ENCODE measurements around the gene GATA3. TPM values are rescaled to one million over a fixed set of nuclear protein-coding genes. Genes with fewer than 3 reads are reported as not detected.

GATA3 gene
- total RNA-seq, 2 donors from 2014 or later: 7.6 to 10.9 TPM

DNA sequence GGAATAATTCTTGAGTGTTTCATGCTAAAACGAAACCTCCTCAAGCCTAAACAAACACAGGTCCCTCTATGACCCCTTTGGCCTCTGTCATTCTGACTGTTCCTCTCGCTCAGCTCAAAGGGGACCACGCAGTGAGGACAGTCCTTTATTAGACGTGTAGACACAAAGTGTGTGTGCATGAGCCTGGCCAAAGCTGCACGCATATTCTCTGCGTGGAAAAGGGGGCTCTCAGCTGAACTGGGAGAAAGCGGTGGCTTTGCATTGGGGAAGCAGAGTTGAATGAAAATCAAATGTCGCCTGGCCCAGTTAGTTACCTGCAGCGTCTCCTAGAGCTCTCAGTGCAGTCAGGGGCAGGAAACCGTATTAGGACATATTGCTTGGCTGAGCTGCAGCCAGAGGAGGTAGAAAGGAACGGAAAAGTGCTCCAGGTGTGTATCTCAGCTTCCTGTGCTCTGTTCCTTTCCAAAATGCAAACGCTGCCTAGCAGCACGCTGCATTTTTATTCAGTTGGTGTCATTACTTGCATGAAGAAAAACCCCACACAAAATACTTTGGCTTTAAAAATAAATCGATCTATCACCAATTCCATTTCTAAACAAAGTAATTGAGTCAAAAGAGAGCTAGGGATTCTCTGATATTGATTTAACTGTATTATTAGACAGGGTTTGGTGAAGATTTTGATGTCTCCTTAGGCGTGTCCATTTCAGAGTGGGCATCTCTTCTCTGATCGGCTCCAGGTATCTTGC, 4.9 kb downstream of the GATA3 start:
- peaks cover 0 to 2% of the 10 kb centered on the region in 2 donors for H3K27me3 Mint-ChIP-seq
- DNase-seq (ENCODE audit: low spot score): no peak

GRCh38 chr10:8060010-8060703, 5.7 kb downstream of the GATA3 start:
- Mint-ChIP-seq H3K27ac (peak overlapping the region; percentile 88 to 91), H3K4me3 (peak overlapping the region; percentile 70), H3K36me3 (peaks cover 13% of the 10 kb centered on the region), H3K4me1 (ENCODE audit: low read depth in 2 of 2) (peaks cover 63 to 68% of the 10 kb centered on the region in 2 donors), H3K27me3 (peaks cover 0 to 2% of the 10 kb centered on the region in 2 donors), H3K9me3 (no peaks in the 10 kb centered on the region)
- ATAC-seq (peak; percentile 57 to 60), DNase-seq (ENCODE audit: low spot score) (no peak)

More for the DNA sequence above, 4.9 kb downstream of the GATA3 start:
- H3K9me3 Mint-ChIP-seq: no peaks in the 10 kb centered on the region
- peak overlapping the region; percentile 70 for H3K4me3 Mint-ChIP-seq
- peaks cover 10% of the 10 kb centered on the region for H3K36me3 Mint-ChIP-seq
- peaks cover 62 to 67% of the 10 kb centered on the region in 2 donors for H3K4me1 Mint-ChIP-seq (ENCODE audit: low read depth in 2 of 2)
- ATAC-seq: no peak
- peak overlapping the region; percentile 88 to 91 for H3K27ac Mint-ChIP-seq

DNA sequence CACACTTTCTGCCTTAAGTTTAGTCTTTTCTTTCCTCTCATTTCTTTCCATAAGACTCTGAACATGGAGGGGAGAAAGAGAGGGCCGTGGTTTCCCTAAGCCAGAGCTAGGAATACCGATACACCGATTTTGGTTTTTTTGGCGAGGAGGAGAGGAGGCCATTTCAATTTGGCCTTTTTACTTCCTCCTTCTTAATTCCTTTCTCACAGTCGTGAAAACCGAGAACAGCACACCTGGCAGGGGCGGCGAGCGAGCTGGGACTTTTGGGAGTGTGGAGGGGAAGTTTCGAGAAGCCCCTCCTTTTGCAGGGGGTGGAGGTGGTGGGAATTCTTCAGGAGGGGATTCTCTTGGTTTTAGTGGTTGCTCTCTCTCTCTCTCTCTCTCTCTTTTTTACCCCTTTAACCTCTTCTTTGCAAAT, 6.2 kb downstream of the GATA3 start:
- ATAC-seq (no peak), DNase-seq (ENCODE audit: low spot score) (no peak)
- Mint-ChIP-seq H3K4me3 (peak overlapping the region; percentile 70), H3K36me3 (peaks cover 16% of the 10 kb centered on the region), H3K27me3 (peaks cover 0 to 2% of the 10 kb centered on the region in 2 donors), H3K9me3 (no peaks in the 10 kb centered on the region), H3K4me1 (ENCODE audit: low read depth in 2 of 2) (peaks cover 66 to 72% of the 10 kb centered on the region in 2 donors), H3K27ac (peak overlapping the region; percentile 88 to 91)

GRCh38 chr10:8061274-8062211, 7.1 kb downstream of the GATA3 start:
- H3K4me1 Mint-ChIP-seq (ENCODE audit: low read depth in 2 of 2): peaks cover 70 to 78% of the 10 kb centered on the region in 2 donors
- peak; percentile 59 to 66 for ATAC-seq
- H3K27me3 Mint-ChIP-seq: peaks cover 0 to 2% of the 10 kb centered on the region in 2 donors
- DNase-seq (ENCODE audit: low spot score): peak; percentile 80
- H3K4me3 Mint-ChIP-seq: peak overlapping the region; percentile 70
- H3K36me3 Mint-ChIP-seq: peaks cover 24% of the 10 kb centered on the region
- H3K27ac Mint-ChIP-seq: peak overlapping the region; percentile 88 to 91
- H3K9me3 Mint-ChIP-seq: no peaks in the 10 kb centered on the region

DNA sequence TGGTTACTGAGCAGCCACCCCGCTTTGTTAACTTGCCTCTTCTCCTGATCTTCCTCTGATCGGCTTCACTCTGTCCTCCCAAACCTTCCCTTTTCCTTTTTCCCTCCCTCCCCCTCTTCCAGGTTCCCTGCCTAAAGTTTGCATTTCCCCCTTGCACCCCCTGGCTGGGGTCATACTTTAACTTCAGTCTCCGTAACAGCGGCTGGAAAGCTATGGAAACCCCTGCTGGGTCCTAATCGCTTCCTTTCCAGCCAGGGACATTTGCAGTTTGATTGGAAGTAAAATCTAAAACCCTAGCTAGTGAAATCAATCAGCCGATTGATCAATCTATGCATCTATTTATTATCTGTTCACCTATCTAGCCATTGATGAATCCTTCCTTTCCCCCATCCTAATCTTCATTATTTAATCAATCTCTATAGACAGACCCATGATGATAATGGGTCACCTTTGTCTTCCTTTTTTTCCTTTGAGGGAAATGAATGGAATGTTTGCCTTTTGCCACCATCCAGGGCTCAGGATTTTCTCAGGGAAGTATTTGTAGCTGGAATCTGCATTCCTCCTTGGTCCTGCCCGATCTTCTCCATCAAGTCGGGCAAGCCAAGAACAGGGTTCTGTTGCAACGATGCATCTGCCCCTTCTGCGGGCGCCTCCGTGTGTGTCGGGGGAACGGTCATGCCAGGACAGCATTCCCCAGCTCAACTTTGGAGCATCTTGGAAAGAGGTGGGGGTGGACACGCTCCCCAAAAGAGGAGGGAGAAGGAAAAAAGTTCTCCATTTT, 8.8 kb downstream of the GATA3 start:
- Mint-ChIP-seq H3K27me3 (peaks cover 0 to 2% of the 10 kb centered on the region in 2 donors), H3K27ac (peak overlapping the region; percentile 88 to 91), H3K9me3 (no peaks in the 10 kb centered on the region), H3K4me3 (peak overlapping the region; percentile 70), H3K36me3 (peaks cover 33% of the 10 kb centered on the region), H3K4me1 (ENCODE audit: low read depth in 2 of 2) (peaks cover 70 to 71% of the 10 kb centered on the region in 2 donors)
- DNase-seq (ENCODE audit: low spot score): no peak
- no peak for ATAC-seq

- Mint-ChIP-seq H3K27me3 (peaks cover 0 to 2% of the 10 kb centered on the region in 2 donors), H3K4me3 (peak overlapping the region; percentile 70), H3K4me1 (ENCODE audit: low read depth in 2 of 2) (peaks cover 71 to 73% of the 10 kb centered on the region in 2 donors), H3K27ac (peak overlapping the region; percentile 60 to 88), H3K36me3 (peaks cover 35% of the 10 kb centered on the region), H3K9me3 (no peaks in the 10 kb centered on the region)
- ATAC-seq (no peak), DNase-seq (ENCODE audit: low spot score) (no peak)
Measured at GRCh38 chr10:8063935-8064334, 9.4 kb downstream of the GATA3 start.

- Mint-ChIP-seq H3K9me3 (no peaks in the 10 kb centered on the region), H3K4me1 (ENCODE audit: low read depth in 2 of 2) (peaks cover 71 to 73% of the 10 kb centered on the region in 2 donors), H3K36me3 (peaks cover 40% of the 10 kb centered on the region), H3K27me3 (peaks cover 0 to 2% of the 10 kb centered on the region in 2 donors), H3K4me3 (no peak overlapping the region), H3K27ac (peak overlapping the region in 1 of 2 donors; percentile 60)
- DNase-seq (ENCODE audit: low spot score) (no peak), ATAC-seq (no peak)
Measured at GRCh38 chr10:8064436-8064835, 9.9 kb downstream of the GATA3 start.

DNA sequence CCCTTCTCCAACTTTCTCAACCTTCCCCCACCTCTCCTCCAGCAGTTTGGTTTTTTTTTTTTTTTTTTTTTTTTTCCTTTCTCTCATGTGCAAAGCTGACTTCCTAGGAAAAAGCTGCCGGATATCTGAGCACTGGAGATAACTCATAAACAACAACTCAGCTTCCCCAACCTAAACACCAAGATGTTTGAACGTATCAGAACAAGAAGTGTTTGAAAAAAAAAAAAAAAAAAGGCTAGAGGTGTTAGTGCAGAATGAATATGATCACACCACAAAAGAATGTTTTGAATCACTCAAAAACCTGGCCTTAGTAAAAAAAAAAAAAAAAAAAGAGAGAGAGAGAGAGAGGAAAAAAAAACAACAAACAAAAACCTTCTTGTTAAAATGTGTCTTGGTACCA, 11.2 kb downstream of the GATA3 start:
- H3K36me3 Mint-ChIP-seq: peaks cover 48% of the 10 kb centered on the region
- peak overlapping the region; percentile 69 for H3K4me3 Mint-ChIP-seq
- peak overlapping the region; percentile 81 to 93 for H3K27ac Mint-ChIP-seq
- peaks cover 0 to 2% of the 10 kb centered on the region in 2 donors for H3K27me3 Mint-ChIP-seq
- H3K9me3 Mint-ChIP-seq: no peaks in the 10 kb centered on the region
- H3K4me1 Mint-ChIP-seq (ENCODE audit: low read depth in 2 of 2): peaks cover 65 to 66% of the 10 kb centered on the region in 2 donors
- DNase-seq (ENCODE audit: low spot score) (no peak), ATAC-seq (peak; percentile 58 to 63)

DNA sequence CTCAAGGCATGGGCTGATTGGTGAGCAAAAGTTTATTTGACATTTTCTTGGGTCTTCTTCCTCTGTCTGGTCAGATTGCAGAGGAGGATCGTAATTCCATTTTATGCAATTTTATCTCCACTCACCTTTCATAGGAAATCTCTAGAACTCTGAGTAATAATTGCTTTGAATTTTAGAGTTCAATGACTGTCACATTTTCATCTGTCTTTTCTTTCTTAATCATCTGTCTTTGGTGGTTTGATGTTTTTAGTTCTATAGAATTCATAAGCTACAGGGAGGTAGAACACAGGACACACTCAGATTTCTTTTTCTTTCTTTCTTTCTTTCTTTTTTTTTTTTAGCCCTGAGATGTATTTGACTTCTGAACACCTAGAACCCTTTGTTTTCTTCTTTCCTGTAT, 11.6 kb downstream of the GATA3 start:
- H3K4me1 Mint-ChIP-seq (ENCODE audit: low read depth in 2 of 2): peaks cover 61 to 66% of the 10 kb centered on the region in 2 donors
- peaks cover 0 to 2% of the 10 kb centered on the region in 2 donors for H3K27me3 Mint-ChIP-seq
- H3K9me3 Mint-ChIP-seq: no peaks in the 10 kb centered on the region
- ATAC-seq (peak in 1 of 2 donors; percentile 8), DNase-seq (ENCODE audit: low spot score) (no peak)
- H3K4me3 Mint-ChIP-seq: peak overlapping the region; percentile 69
- H3K27ac Mint-ChIP-seq: peak overlapping the region; percentile 81 to 93
- peaks cover 52% of the 10 kb centered on the region for H3K36me3 Mint-ChIP-seq

DNA sequence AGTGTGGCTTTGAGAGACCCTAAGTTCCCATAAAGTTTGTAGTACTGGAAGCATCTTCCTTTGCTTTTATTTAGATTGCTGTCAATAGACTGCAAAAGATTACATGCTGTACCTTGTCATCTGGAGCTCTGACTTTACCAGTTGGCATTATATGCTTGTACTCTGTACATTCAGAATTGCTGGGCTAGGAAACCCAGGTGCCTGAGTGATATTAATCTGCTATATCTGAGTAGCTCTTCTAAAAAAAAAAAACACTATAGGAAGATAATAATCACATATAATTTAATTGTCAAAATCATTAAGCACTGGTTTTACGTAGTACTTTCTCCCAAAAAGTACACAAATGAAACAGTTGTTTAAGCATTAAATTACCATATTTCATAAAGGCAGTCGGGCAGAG, 12.3 kb downstream of the GATA3 start:
- peak overlapping the region; percentile 69 for H3K4me3 Mint-ChIP-seq
- H3K27ac Mint-ChIP-seq: peak overlapping the region; percentile 81 to 93
- ATAC-seq (no peak), DNase-seq (ENCODE audit: low spot score) (no peak)
- H3K27me3 Mint-ChIP-seq: peaks cover 0 to 2% of the 10 kb centered on the region in 2 donors
- peaks cover 56 to 64% of the 10 kb centered on the region in 2 donors for H3K4me1 Mint-ChIP-seq (ENCODE audit: low read depth in 2 of 2)
- no peaks in the 10 kb centered on the region for H3K9me3 Mint-ChIP-seq
- peaks cover 53% of the 10 kb centered on the region for H3K36me3 Mint-ChIP-seq

GRCh38 chr10:8069108-8069507, 14.6 kb downstream of the GATA3 start:
- Mint-ChIP-seq H3K36me3 (peaks cover 57% of the 10 kb centered on the region), H3K9me3 (no peaks in the 10 kb centered on the region), H3K4me3 (peak overlapping the region; percentile 21), H3K27me3 (peaks cover 0 to 2% of the 10 kb centered on the region in 2 donors), H3K27ac (peak overlapping the region in 1 of 2 donors; percentile 20), H3K4me1 (ENCODE audit: low read depth in 2 of 2) (peaks cover 54 to 58% of the 10 kb centered on the region in 2 donors)
- no peak for DNase-seq (ENCODE audit: low spot score)
- ATAC-seq: peak; percentile 76 to 78

GRCh38 chr10:8069627-8070026, 15.1 kb downstream of the GATA3 start:
- Mint-ChIP-seq H3K9me3 (no peaks in the 10 kb centered on the region), H3K4me3 (peak overlapping the region; percentile 21), H3K36me3 (peaks cover 52% of the 10 kb centered on the region), H3K27me3 (no peaks in the 10 kb centered on the region), H3K27ac (peak overlapping the region in 1 of 2 donors; percentile 20), H3K4me1 (ENCODE audit: low read depth in 2 of 2) (peaks cover 51 to 55% of the 10 kb centered on the region in 2 donors)
- ATAC-seq (no peak), DNase-seq (ENCODE audit: low spot score) (no peak)
